Measurements from ENCODE around the gene ARHGEF4.

- TF ChIP-seq ZNF274 (IDR thresholded peaks at IDR 0.05; ENCODE audit: insufficient read depth, insufficient read length) (no peak), RFX5 (IDR thresholded peaks at IDR 0.05; ENCODE audit: low read depth, low read length) (no peak), EZH2 (IDR thresholded peaks at IDR 0.05; ENCODE audit: borderline replicate concordance, control insufficient read depth, low read depth, low read length) (no peak)
Measured at GRCh38 chr2:130947967-130948366, 111.3 kb downstream of the ARHGEF4 start.
